ENCODE measurements around the gene PTAFR. TPM values are rescaled to one million over a fixed set of nuclear protein-coding genes. Genes with fewer than 3 reads are reported as not detected.
"Not testable (repeated sequence)": the region's sequence is repeated elsewhere in the genome, so short reads cannot be mapped to it uniquely, and the experiment has no call there.

PTAFR gene
- total and polyA plus RNA-seq, 4 donors = 4.7 to 9.9 (median 7.4) TPM

DNA sequence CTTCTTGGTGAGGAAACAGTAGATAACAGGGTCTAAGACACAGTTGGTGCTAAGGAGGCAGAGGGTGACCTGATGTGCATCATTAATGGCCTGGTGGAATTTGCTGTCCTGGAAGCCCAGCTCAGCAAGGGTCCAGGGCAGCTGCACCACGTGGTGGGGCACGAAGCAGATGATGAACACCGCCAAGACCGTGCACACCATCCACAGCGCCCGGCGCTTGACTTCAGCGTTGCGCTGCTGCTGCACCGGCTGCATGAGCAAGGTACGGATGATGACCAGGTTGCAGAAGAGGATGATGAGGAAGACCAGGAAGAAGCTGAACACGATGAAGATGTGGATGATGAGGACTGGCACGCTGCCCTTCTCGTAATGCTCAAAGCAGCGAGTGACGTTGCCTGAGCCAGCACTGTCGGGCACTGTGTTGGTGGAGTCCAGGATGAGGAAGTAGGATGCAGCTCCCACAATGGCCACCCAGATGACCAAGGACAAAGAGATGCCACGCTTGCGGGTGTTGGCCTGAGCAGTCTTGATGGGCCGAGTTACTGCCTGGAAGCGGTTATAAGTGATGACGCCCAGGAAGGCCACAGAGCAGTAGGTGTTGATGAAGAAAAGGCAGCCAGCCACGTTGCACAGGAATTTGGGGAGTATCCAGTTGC is 26.2 kb downstream of the PTAFR start:
- WGBS (ENCODE audit: insufficient coverage) = 93% methylated on average over 23 of the region's 23 CpGs
- no peaks in the 10 kb centered on the region for H3K9me3 ChIP-seq (ENCODE audit: control insufficient read depth, insufficient read depth, low read length)
- DNase-seq (ENCODE audit: low read depth in 4 of 6, low spot score in 6 of 6) = no peak
- H3K4me1 ChIP-seq (ENCODE audit: control insufficient read depth, insufficient read depth, low read length) = no peaks in the 10 kb centered on the region
- H3K4me3 ChIP-seq (ENCODE audit: low read depth, low read length) = no peak overlapping the region
- H3K27ac ChIP-seq (ENCODE audit: low read depth, low read length) = no peak overlapping the region
- no peaks in the 10 kb centered on the region for H3K27me3 ChIP-seq (ENCODE audit: control insufficient read depth, insufficient read depth, low read length)
- no peaks in the 10 kb centered on the region for H3K36me3 ChIP-seq (ENCODE audit: control insufficient read depth, insufficient read depth, low read length)

DNA sequence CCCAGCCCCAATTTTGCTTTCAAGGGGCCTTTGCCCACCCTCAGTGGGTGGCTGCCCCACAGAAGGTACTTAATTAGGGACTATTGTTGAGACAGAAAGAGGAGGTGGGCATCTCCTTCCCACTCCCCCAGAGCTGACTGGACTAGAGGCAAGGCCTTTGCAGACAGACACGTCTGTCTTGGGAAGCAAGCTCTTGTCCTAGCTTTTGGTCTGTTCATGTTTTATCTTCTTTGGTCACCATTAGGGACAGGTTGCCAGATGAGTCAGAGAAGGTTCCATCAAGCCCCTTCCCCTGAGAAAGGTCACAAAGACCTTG is 27.7 kb downstream of the PTAFR start:
- Histone ChIP-seq H3K4me1 (ENCODE audit: control insufficient read depth, insufficient read depth, low read length) (no peaks in the 10 kb centered on the region), H3K4me3 (ENCODE audit: low read depth, low read length) (no peak overlapping the region), H3K9me3 (ENCODE audit: control insufficient read depth, insufficient read depth, low read length) (no peaks in the 10 kb centered on the region), H3K27ac (ENCODE audit: low read depth, low read length) (no peak overlapping the region), H3K27me3 (ENCODE audit: control insufficient read depth, insufficient read depth, low read length) (no peaks in the 10 kb centered on the region), H3K36me3 (ENCODE audit: control insufficient read depth, insufficient read depth, low read length) (no peaks in the 10 kb centered on the region)
- WGBS (ENCODE audit: insufficient coverage) = no CpG with 5 or more reads among the region's 1 CpG
- DNase-seq (ENCODE audit: low read depth in 4 of 6, low spot score in 6 of 6) = no peak

DNA sequence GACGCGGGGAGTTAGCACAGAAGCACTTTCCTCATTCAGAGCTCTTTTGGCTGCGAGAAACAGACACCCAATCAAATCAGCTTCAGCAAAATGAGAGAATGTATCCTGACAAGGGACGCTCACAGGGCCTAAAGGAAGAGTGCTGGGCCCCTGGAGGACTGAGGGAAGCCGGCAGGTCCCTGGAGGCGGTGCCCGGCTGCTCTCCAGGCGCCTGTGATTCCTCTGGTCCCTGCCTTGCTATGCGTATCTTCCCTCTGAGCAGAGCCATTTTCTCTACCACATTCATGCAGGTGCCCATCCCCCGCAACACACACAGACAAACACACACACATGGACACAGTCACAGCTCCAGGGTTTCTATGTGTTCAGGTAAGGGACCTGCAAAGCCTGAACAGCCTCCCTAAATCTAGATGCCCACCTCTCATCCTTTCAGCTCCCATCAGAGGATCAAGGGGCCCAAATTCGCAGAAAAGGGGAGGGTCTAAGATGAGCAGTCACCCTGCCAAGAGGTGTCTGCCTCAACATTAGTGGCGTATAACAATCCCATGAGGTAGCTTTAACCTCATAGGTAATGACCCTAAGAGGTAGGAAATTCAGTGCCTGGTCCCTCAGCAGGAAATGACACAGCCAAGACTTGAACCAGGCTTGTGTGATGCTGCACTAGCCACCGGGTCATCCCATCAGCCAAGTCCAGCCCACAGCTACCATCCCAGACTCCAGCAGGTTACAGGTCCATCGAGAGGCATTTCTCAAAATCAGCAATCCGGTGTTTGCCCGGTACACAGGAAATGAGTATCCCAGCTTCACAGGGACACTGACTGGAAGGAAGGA is 29.0 kb downstream of the PTAFR start:
- Histone ChIP-seq H3K36me3 (ENCODE audit: control insufficient read depth, insufficient read depth, low read length) (no peaks in the 10 kb centered on the region), H3K27ac (ENCODE audit: low read depth, low read length) (no peak overlapping the region), H3K27me3 (ENCODE audit: control insufficient read depth, insufficient read depth, low read length) (no peaks in the 10 kb centered on the region), H3K4me1 (ENCODE audit: control insufficient read depth, insufficient read depth, low read length) (no peaks in the 10 kb centered on the region), H3K4me3 (ENCODE audit: low read depth, low read length) (no peak overlapping the region), H3K9me3 (ENCODE audit: control insufficient read depth, insufficient read depth, low read length) (no peaks in the 10 kb centered on the region)
- peak in 1 of 6 donors; percentile 19 for DNase-seq (ENCODE audit: low read depth in 4 of 6, low spot score in 6 of 6)
- 59% methylated on average over 15 of the region's 16 CpGs for WGBS (ENCODE audit: insufficient coverage)

DNA sequence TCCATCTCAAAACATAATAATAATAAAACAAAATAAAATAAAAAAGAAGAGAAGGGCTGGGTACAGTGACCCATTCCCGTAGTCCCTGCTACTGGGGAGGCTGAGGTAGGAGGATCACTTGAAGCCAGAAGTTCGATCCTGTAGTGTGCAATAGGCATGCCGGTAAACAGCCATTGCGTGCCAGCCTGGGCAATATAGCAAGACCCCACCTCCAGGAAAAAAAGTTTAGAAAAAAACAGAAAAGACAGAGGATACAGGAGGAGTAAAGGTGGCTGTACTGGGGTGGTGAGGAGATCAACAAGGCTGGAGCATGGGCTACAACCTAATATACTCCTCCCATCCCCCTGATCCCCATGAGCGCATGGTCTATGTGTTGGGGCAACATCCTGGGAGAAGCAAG is 30.8 kb downstream of the PTAFR start:
- Histone ChIP-seq H3K36me3 (ENCODE audit: control insufficient read depth, insufficient read depth, low read length) (no peaks in the 10 kb centered on the region), H3K4me3 (ENCODE audit: low read depth, low read length) (no peak overlapping the region), H3K27ac (ENCODE audit: low read depth, low read length) (no peak overlapping the region), H3K27me3 (ENCODE audit: control insufficient read depth, insufficient read depth, low read length) (no peaks in the 10 kb centered on the region), H3K9me3 (ENCODE audit: control insufficient read depth, insufficient read depth, low read length) (no peaks in the 10 kb centered on the region), H3K4me1 (ENCODE audit: control insufficient read depth, insufficient read depth, low read length) (no peaks in the 10 kb centered on the region)
- 100% methylated on average over 2 of the region's 5 CpGs for WGBS (ENCODE audit: insufficient coverage)
- DNase-seq (ENCODE audit: low read depth in 4 of 6, low spot score in 6 of 6) = no peak

DNA sequence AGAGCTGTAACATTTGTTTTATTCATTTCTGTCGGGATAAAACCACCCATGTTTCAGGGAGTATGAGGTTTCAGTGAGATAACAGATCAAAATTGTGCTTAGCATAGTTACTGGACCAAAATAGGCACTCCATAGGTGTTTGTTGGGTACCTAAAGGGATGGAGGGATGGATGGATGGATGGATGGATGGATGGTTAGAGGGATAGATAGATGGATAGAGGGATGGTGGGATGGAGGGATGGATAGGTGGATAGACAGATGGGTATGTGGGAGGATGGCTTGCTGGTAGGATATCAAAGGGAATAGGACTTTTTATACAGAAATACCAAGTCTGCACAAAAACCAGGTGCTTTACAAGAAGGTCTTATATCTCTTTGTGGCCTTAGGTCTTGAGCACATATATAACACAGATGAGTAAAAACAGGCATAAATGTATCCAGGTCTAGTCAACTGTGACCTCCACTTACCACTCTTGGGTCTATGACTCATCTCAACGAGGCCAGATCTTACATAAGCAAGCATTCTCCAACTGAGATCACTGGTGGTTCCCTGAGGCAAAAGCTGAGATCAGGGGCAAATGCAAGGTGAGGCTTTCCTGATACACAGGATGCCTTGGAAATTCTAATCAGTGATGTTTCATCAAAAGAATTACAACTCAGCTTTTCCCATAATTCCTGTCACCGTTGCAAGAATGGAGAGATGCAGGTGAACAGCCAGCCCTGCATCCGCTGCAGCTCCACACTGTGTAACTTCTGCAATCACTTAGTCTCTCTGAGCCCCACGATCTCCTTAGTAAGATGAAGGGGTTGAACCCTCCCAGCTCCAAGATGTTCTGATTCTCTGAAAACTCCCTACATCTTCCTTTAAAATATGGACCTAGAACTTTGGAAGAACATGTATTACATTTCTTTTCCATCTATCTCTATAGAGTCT is 32.0 kb downstream of the PTAFR start:
- 63% methylated on average over 2 of the region's 5 CpGs for WGBS (ENCODE audit: insufficient coverage)
- Histone ChIP-seq H3K36me3 (ENCODE audit: control insufficient read depth, insufficient read depth, low read length) (no peaks in the 10 kb centered on the region), H3K4me3 (ENCODE audit: low read depth, low read length) (no peak overlapping the region), H3K4me1 (ENCODE audit: control insufficient read depth, insufficient read depth, low read length) (no peaks in the 10 kb centered on the region), H3K9me3 (ENCODE audit: control insufficient read depth, insufficient read depth, low read length) (no peaks in the 10 kb centered on the region), H3K27ac (ENCODE audit: low read depth, low read length) (no peak overlapping the region), H3K27me3 (ENCODE audit: control insufficient read depth, insufficient read depth, low read length) (no peaks in the 10 kb centered on the region)
- no peak for DNase-seq (ENCODE audit: low read depth in 4 of 6, low spot score in 6 of 6)

DNA sequence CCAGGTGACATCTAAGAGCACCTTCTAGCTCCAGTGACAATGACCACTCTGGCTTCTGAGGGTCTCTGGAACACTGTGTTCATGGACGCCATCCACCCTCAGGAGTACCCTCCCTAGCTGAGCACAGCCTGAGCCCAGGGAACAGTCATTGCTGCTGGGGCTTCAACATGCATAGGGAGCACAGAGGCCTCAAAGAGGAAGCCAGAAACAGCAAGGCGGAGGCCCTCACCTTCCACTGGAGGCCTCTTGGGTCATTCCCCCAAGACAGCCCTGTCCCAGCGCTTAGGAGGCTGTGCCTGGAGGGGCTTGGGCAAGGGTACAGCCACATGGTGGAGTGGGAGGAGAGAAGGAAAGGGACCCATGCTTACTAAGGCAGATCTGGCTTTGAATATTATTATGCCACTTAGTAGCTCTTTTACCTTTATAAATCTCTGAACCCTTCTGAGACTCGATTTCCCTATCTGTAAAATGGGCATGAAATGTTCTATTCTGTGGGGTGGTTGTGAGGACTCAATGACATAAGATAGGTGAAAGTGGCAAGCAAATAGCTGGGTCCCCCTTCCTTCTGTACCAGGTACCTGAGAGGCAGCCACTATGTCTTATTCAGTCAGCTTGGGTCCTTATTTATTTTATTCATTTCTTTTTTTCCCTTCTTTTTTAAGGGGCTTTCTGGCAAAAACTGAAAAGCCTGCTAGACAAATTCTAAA is 32.8 kb downstream of the PTAFR start:
- H3K36me3 ChIP-seq (ENCODE audit: control insufficient read depth, insufficient read depth, low read length) = no peaks in the 10 kb centered on the region
- no peaks in the 10 kb centered on the region for H3K27me3 ChIP-seq (ENCODE audit: control insufficient read depth, insufficient read depth, low read length)
- no peaks in the 10 kb centered on the region for H3K9me3 ChIP-seq (ENCODE audit: control insufficient read depth, insufficient read depth, low read length)
- DNase-seq (ENCODE audit: low read depth in 4 of 6, low spot score in 6 of 6) = no peak
- WGBS (ENCODE audit: insufficient coverage) = 96% methylated on average over 3 of the region's 4 CpGs
- H3K4me3 ChIP-seq (ENCODE audit: low read depth, low read length) = no peak overlapping the region
- no peak overlapping the region for H3K27ac ChIP-seq (ENCODE audit: low read depth, low read length)
- H3K4me1 ChIP-seq (ENCODE audit: control insufficient read depth, insufficient read depth, low read length) = no peaks in the 10 kb centered on the region

DNA sequence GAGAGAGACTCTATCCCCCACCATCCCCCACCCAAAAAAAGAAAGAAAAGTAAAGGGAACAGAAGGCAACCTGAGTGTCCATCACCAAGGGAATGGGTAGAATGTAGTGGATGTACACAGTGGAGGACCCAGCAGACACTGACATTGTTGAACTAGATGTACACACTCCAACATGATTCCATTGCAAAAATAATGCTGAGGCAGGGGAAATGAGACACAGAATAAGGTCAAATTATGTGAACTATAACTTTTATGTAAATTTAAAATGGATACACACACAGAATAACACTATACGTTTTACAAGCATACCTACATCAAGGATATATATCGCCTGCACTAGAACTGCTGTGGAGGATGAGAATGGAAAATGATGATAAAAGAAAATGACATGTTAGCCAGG is 34.8 kb downstream of the PTAFR start:
- Histone ChIP-seq H3K9me3 (ENCODE audit: control insufficient read depth, insufficient read depth, low read length) (no peaks in the 10 kb centered on the region), H3K36me3 (ENCODE audit: control insufficient read depth, insufficient read depth, low read length) (no peaks in the 10 kb centered on the region), H3K4me1 (ENCODE audit: control insufficient read depth, insufficient read depth, low read length) (no peaks in the 10 kb centered on the region), H3K27ac (ENCODE audit: low read depth, low read length) (no peak overlapping the region), H3K4me3 (ENCODE audit: low read depth, low read length) (no peak overlapping the region), H3K27me3 (ENCODE audit: control insufficient read depth, insufficient read depth, low read length) (no peaks in the 10 kb centered on the region)
- no peak for DNase-seq (ENCODE audit: low read depth in 4 of 6, low spot score in 6 of 6)
- no CpG with 5 or more reads among the region's 2 CpGs for WGBS (ENCODE audit: insufficient coverage)

DNA sequence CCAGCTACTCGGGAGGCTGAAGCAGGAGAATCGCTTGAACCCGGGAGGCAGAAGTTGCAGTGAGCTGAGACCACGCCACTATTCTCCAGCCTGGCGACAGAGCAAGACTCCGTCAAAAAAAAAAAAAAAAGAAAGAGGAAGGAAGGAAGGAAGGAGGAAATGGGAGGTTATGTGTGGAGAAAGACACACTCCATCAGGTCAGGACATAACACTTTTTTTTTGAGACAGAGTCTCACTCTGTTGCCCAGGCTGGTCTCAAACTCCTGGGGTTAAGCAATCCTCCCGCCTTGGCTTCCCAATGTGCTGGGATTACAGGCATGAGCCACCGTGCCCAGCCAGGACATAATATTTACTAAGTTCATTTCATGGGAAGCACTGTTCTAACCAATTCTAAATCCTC is 36.6 kb downstream of the PTAFR start:
- not testable (repeated sequence) for H3K4me1 ChIP-seq (ENCODE audit: control insufficient read depth, insufficient read depth, low read length); H3K27me3 ChIP-seq (ENCODE audit: control insufficient read depth, insufficient read depth, low read length); H3K27ac ChIP-seq (ENCODE audit: low read depth, low read length); H3K9me3 ChIP-seq (ENCODE audit: control insufficient read depth, insufficient read depth, low read length); DNase-seq (ENCODE audit: low read depth in 4 of 6, low spot score in 6 of 6); H3K36me3 ChIP-seq (ENCODE audit: control insufficient read depth, insufficient read depth, low read length); H3K4me3 ChIP-seq (ENCODE audit: low read depth, low read length)
- 86% methylated on average over 5 of the region's 8 CpGs for WGBS (ENCODE audit: insufficient coverage)

DNA sequence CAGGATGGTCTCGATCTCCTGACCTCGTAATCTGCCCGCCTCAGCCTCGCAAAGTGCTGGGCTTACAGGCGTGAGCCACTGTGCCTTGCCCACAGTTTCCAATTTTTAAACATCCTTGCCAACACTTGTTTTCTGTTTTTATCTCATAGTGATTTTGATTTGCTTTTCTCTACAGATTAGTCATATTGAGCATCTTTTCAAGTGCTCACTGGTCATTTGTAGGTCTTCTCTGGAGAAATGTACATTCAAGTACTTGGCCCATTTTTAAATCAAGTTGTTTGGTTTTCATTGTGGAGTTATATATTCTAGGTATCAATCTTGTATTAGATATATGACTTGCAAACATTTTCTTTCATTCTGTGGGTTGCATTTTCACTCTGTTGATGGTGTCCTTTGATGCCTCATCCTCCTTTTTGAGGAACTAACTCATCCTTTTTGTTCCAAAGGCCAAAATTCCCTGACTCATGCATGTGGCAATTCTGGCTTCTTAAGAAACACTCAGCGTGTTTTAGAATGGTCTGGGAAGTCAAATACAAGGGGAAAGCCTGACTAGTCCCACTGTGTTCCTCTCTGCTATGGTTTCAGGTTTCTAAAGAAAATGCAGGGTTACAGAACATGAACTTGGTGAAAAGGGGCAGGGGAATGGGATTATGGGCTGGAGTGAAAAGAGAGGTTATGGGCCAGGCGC is 37.3 kb downstream of the PTAFR start:
- Histone ChIP-seq H3K36me3 (ENCODE audit: control insufficient read depth, insufficient read depth, low read length) (no peaks in the 10 kb centered on the region), H3K27me3 (ENCODE audit: control insufficient read depth, insufficient read depth, low read length) (no peaks in the 10 kb centered on the region), H3K4me3 (ENCODE audit: low read depth, low read length) (no peak overlapping the region), H3K9me3 (ENCODE audit: control insufficient read depth, insufficient read depth, low read length) (no peaks in the 10 kb centered on the region), H3K4me1 (ENCODE audit: control insufficient read depth, insufficient read depth, low read length) (no peaks in the 10 kb centered on the region), H3K27ac (ENCODE audit: low read depth, low read length) (no peak overlapping the region)
- WGBS (ENCODE audit: insufficient coverage) = 95% methylated on average over 2 of the region's 7 CpGs
- DNase-seq (ENCODE audit: low read depth in 4 of 6, low spot score in 6 of 6) = no peak

All from spinal cord (tissue), 10 donors.